DOHH2 (cell line): ENCODE measurements around the gene USP31.

ENCODE experiments used
- H3F3A ChIP-seq: fragments of 200-600 bp; sonication (generic), shearing (Covaris generic); 2 replicates; pipeline ENCODE4 v1.6.0; 2016; ENCODE audit warnings: antibody characterized with exemption, mild to moderate bottlenecking; ENCODE audit not compliant: control insufficient read depth, insufficient read depth
- H3K27ac ChIP-seq: fragments of 200-600 bp; sonication (generic); 2 replicates; pipeline ENCODE4 v1.5.1; 2014; ENCODE audit warnings: low read depth, mild to moderate bottlenecking, low read length, moderate library complexity
- H3K27me3 ChIP-seq: fragments of 200-600 bp; sonication (generic); 2 replicates; pipeline ENCODE4 v1.6.1; 2014; ENCODE audit warnings: mild to moderate bottlenecking, low read length, mixed read lengths; ENCODE audit not compliant: control insufficient read depth
- H3K36me3 ChIP-seq: fragments of 200-600 bp; sonication (generic); 2 replicates; pipeline ENCODE4 v1.6.1; 2014; ENCODE audit warnings: mild to moderate bottlenecking, low read length, moderate library complexity, mixed read lengths; ENCODE audit not compliant: control insufficient read depth
- H3K4me1 ChIP-seq: fragments of 200-600 bp; sonication (generic); 2 replicates; pipeline ENCODE4 v1.6.1; 2014; ENCODE audit warnings: mild to moderate bottlenecking, low read length, mixed read lengths; ENCODE audit not compliant: control insufficient read depth
- H3K4me2 ChIP-seq: fragments of 200-600 bp; sonication (generic); 2 replicates; pipeline ENCODE4 v1.6.0; 2014; ENCODE audit warnings: mild to moderate bottlenecking, low read length, moderate library complexity
- H3K4me3 ChIP-seq: fragments of 200-600 bp; sonication (generic); 2 replicates; pipeline ENCODE4 v1.5.1; 2014; ENCODE audit warnings: mild to moderate bottlenecking, low read length, mixed read lengths
- H3K79me2 ChIP-seq: fragments of 200-600 bp; sonication (generic); 2 replicates; pipeline ENCODE4 v1.6.1; 2014; ENCODE audit warnings: mild to moderate bottlenecking, low read length, mixed read lengths; ENCODE audit not compliant: control insufficient read depth
- H3K9me2 ChIP-seq: fragments of 200-600 bp; sonication (generic); replicated peaks from 2 replicates; pipeline ENCODE4 v1.6.1; 2014; ENCODE audit warnings: mild to moderate bottlenecking, low read length, mixed read lengths; ENCODE audit not compliant: control insufficient read depth
- H3K9me3 ChIP-seq: fragments of 200-600 bp; sonication (generic); 2 replicates; pipeline ENCODE4 v1.6.1; 2014; ENCODE audit warnings: antibody characterized with exemption, low read length, mixed read lengths; ENCODE audit not compliant: control insufficient read depth, insufficient read depth
- H4K20me1 ChIP-seq: fragments of 200-600 bp; sonication (generic); 2 replicates; pipeline ENCODE4 v1.6.0; 2014; ENCODE audit warnings: low read depth, mild to moderate bottlenecking, antibody characterized with exemption, low read length, moderate library complexity; ENCODE audit not compliant: control insufficient read depth, insufficient read depth
- EZH2phosphoT487 ChIP-seq: fragments of 200-600 bp; sonication (generic); IDR thresholded peaks from 2 replicates; pipeline ENCODE4 v1.6.1; 2017; ENCODE audit warnings: borderline replicate concordance, mild to moderate bottlenecking, antibody characterized with exemption, low read length, moderate library complexity, mixed read lengths
- TF ChIP-seq, protein P1 (sequence below): fragments of 200-600 bp; sonication (generic); IDR thresholded peaks from one replicate; pipeline ENCODE4 v1.5.1; 2014; ENCODE audit warnings: antibody characterized with exemption, mild to moderate bottlenecking, low read depth, low read length; ENCODE audit not compliant: poor library complexity, severe bottlenecking

The USP31 gene

GRCh38 chr16:23131931-23132621 is 17.2 kb downstream of the USP31 start:
- Histone ChIP-seq H3K27me3 (no peaks in the 10 kb centered on the region), H3K9me3 (no peaks in the 10 kb centered on the region), H4K20me1 (peaks cover 2% of the 10 kb centered on the region; the same call in 1 of the 2 replicates), H3K27ac (no peak overlapping the region), H3F3A (no peaks in the 10 kb centered on the region), H3K9me2 (no peaks in the 10 kb centered on the region), H3K79me2 (peaks cover 95% of the 10 kb centered on the region), H3K36me3 (no peaks in the 10 kb centered on the region), H3K4me2 (peak overlapping the region; percentile 6; the same call in 1 of the 2 replicates), H3K4me1 (peaks cover 27% of the 10 kb centered on the region), H3K4me3 (no peak overlapping the region)
- TF ChIP-seq, protein P1, sequence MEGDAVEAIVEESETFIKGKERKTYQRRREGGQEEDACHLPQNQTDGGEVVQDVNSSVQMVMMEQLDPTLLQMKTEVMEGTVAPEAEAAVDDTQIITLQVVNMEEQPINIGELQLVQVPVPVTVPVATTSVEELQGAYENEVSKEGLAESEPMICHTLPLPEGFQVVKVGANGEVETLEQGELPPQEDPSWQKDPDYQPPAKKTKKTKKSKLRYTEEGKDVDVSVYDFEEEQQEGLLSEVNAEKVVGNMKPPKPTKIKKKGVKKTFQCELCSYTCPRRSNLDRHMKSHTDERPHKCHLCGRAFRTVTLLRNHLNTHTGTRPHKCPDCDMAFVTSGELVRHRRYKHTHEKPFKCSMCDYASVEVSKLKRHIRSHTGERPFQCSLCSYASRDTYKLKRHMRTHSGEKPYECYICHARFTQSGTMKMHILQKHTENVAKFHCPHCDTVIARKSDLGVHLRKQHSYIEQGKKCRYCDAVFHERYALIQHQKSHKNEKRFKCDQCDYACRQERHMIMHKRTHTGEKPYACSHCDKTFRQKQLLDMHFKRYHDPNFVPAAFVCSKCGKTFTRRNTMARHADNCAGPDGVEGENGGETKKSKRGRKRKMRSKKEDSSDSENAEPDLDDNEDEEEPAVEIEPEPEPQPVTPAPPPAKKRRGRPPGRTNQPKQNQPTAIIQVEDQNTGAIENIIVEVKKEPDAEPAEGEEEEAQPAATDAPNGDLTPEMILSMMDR, result no peak
- TF ChIP-seq EZH2phosphoT487, result no peak

DNA sequence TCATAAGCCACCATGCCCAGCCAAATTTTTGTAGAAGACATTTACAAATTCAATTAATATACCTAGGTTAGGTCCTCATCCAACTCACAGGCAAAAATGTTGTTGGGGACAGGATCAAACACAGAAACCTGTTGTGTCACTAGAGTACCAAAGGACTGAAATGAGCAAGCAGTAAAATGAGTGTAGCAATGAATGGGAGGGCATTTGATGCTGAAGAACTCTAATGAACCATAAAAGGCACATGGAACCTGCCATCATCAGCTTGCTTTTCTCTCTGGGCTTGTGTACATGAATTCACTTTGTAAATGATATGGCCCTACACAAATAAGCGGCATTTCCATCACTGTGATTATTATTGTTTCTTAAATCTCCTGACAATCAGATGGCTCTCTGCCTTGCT is 17.8 kb downstream of the USP31 start:
- H3K36me3 ChIP-seq, result no peaks in the 10 kb centered on the region
- H3K4me1 ChIP-seq, result peaks cover 27% of the 10 kb centered on the region
- no peaks in the 10 kb centered on the region for H3K9me3 ChIP-seq
- no peak overlapping the region for H3K4me3 ChIP-seq
- no peaks in the 10 kb centered on the region for H3K9me2 ChIP-seq
- H3F3A ChIP-seq, result no peaks in the 10 kb centered on the region
- peaks cover 92% of the 10 kb centered on the region for H3K79me2 ChIP-seq
- no peaks in the 10 kb centered on the region for H3K27me3 ChIP-seq
- peaks cover 2% of the 10 kb centered on the region; the same call in 1 of the 2 replicates for H4K20me1 ChIP-seq
- H3K4me2 ChIP-seq, result peak overlapping the region; percentile 7; the same call in 1 of the 2 replicates
- TF ChIP-seq EZH2phosphoT487, result no peak
- TF ChIP-seq, protein P1, result no peak
- H3K27ac ChIP-seq, result no peak overlapping the region

GRCh38 chr16:23131036-23131435 is 18.2 kb downstream of the USP31 start:
- Histone ChIP-seq H4K20me1 (peaks cover 2% of the 10 kb centered on the region; the same call in 1 of the 2 replicates), H3K79me2 (peaks cover 88% of the 10 kb centered on the region), H3F3A (no peaks in the 10 kb centered on the region), H3K4me3 (no peak overlapping the region), H3K4me2 (peak overlapping the region; percentile 7; the same call in 1 of the 2 replicates), H3K36me3 (no peaks in the 10 kb centered on the region), H3K27ac (no peak overlapping the region), H3K4me1 (peaks cover 27% of the 10 kb centered on the region), H3K9me3 (no peaks in the 10 kb centered on the region), H3K9me2 (no peaks in the 10 kb centered on the region), H3K27me3 (no peaks in the 10 kb centered on the region)
- TF ChIP-seq EZH2phosphoT487, result no peak
- TF ChIP-seq, protein P1, result no peak
